Raji (cell line): ENCODE results near the gene SWAP70.

Source experiments
- POLR2A ChIP-seq: IDR thresholded peaks from 2 replicates; pipeline ENCODE4 v1.6.1; 2011; ENCODE audit warnings: low read depth, low read length, control low read depth; ENCODE audit not compliant: insufficient read depth

Gene SWAP70

DNA sequence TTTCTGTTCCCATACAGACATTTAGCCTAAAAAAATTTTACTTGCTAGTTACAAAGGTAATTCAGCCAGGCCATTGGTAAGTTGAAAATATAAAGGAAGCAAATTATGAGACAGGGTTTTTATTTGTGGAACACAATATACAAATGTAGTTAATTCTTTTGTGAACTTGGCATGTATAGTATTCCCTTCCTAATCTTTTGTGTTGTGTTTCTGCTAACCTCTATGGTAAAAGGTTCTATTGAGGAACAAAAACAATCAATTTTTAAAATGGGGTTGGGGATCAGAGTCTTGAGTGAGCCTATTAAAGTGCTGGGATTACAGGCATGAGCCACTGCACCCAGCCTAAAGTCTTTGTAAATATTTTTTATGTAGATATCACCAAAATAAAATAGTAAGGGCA, 14.1 kb downstream of the SWAP70 start:
- TF ChIP-seq POLR2A = no peak

- no peak for TF ChIP-seq POLR2A
These were observed 14.7 kb downstream of the SWAP70 start for GRCh38 chr11:9678576-9678975.

- no peak for TF ChIP-seq POLR2A
These were observed 16.2 kb downstream of the SWAP70 start for GRCh38 chr11:9680028-9680427.

GRCh38 chr11:9681583-9682372, 17.9 kb downstream of the SWAP70 start:
- TF ChIP-seq POLR2A = no peak; the same call in 1 of the 2 replicates

DNA sequence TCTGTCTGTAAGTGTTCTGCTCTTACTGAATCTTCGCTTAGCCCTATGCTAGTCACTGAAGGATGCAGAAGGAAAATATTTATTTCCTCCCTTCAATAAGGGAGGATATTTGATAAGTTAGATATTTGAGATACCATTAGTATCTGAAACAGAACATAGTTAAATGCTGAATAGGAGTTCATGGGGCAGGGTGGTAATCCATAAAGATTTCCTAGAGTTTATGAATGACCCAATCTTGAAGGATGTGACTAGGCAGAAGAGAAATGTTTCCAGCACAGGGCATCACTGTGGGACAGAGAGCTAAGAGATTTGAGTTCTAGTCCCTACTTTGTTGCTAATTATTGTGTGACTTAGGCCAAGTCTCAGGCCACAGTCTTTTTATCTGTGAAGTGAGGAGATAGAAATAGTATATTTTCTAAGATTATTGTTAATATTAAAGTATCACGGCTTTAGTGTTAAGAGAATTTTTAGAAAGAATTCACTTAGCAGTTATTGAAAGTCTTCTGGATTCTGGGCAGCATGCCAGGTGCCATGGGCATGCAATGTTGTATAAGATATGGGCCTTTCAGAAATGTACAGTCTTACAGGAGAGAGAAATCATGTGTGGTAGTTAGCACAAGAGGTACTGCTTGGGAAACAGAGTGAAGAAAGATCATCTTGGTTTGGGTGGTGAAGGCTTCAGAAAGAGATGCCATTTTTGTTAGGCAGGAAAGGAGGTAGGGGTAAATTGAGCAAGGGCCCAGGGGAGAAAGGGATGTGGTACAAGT, 24.0 kb downstream of the SWAP70 start:
- TF ChIP-seq POLR2A = no peak

GRCh38 chr11:9688716-9689511, 25.0 kb downstream of the SWAP70 start:
- no peak; the same call in 1 of the 2 replicates for TF ChIP-seq POLR2A

- no peak for TF ChIP-seq POLR2A
These were observed 25.8 kb downstream of the SWAP70 start for GRCh38 chr11:9689721-9690120.

GRCh38 chr11:9691865-9692264, 28.0 kb downstream of the SWAP70 start:
- no peak for TF ChIP-seq POLR2A

DNA sequence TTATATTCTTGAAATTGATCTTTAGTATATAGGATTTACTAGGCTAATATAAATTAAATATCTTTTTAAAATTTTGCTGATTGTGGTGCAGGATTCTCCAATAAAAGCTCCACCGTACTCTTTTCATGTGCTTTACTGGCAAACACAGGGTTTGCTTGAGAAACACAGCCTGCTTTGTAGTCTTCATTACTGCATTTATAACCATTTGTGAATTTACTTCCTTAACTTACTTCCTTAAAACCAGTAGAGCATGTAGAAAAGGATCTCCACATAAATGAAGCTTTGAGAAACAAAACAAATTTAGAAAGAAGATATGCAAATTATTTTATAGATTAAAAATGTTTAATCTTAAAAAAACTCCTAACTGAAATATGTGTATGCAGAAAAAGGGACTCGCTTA, 28.8 kb downstream of the SWAP70 start:
- TF ChIP-seq POLR2A = no peak

- TF ChIP-seq POLR2A = no peak
These were observed 30.1 kb downstream of the SWAP70 start for GRCh38 chr11:9693801-9694553.

DNA sequence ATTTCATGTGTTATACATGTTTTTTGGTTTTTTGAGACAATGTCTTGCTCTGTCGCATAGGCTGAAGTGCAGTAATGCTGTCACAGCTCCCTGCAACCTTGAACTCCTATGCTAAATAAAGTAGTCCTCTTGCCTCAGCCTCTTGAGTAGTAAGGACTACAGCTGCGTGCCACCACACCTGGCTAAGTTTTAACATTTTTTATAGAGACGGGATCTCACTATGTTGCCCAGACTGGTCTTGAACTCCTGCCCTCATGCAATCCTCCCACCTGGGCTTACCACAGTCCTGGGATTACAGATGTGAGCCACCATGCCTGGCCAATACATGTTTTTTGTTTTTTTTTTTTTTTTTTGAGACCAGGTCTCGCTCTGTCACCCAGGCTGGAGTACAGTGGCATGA, 33.9 kb downstream of the SWAP70 start:
- TF ChIP-seq POLR2A = no peak

GRCh38 chr11:9700105-9700801, 36.4 kb downstream of the SWAP70 start:
- no peak for TF ChIP-seq POLR2A

GRCh38 chr11:9701799-9702198, 37.9 kb downstream of the SWAP70 start:
- no peak for TF ChIP-seq POLR2A

DNA sequence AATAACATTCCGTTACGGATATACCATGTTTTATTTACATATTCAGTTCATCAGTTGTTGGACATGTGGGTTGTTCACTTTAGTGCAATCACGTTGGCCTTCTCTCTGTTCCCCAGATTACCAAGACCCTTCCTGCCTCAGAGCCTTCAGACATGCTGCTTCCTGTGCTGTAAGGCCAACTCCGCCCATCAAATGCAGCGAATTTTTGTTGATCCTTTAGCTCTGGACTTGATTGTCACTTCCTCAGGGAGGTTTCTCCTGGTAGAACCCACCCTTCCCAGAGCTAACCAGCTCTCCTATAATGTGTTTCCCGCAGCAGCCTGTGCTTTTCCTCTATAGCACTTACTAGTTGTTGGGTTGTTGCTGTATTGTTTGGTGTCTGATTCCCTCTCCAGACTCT, 39.4 kb downstream of the SWAP70 start:
- no peak for TF ChIP-seq POLR2A
